T follicular helper cell (primary cell): ENCODE measurements around the gene IGF2BP2.
"Not testable (repeated sequence)": the region's sequence is repeated elsewhere in the genome, so short reads cannot be mapped to it uniquely, and the experiment has no call there.

ENCODE experiments used
- DNase-seq: peaks from one replicate; pipeline ENCODE4 v3.0.0-alpha.2; 2020; ENCODE audit warnings: low read depth
- total RNA-seq, 2 experiments: gene quantifications; one replicate each; lab custom pipeline; 2026; lab: John Stamatoyannopoulos, UW

The IGF2BP2 gene
- total RNA-seq, result 0.09 to 0.48 reads per million in 2 experiments

DNA sequence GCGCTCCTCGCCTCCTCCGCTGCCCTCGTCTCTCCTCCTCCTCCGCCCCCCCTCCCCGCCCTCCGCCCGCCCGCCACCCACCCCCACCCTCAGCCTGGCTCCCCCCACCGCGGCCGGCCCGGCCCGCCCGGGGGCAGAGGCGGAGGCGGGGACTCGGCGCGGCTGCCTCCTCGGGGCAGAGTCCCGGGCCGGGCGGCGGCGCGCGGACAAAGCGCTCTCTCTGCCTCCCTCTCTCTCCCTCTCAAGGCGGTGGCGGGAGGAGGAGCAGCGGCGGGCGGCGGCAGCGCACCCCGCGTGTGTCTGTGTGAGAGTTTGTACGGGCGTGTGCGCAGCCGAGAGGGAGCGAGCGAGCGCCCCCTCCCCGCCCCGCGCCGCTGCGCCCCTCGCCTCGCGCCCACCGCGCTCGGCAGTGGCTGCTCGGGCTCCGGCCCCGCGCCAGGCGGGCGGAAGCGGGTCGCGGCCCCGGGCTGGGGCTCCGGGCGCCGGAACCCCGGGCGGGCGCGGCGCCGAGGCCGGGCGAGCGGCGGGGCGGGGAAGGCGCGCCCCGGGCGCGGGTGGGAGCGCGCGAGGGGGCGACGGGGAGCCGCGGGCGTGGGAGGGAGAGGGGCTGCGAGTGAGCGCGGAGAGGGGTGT is at the start of gene IGF2BP2:
IGF2BP2 (minus strand) TSS at position 37 of the 633 bp plus-strand sequence. CDS start 82 bp downstream, outside the sequence.
- no peak for DNase-seq

DNA sequence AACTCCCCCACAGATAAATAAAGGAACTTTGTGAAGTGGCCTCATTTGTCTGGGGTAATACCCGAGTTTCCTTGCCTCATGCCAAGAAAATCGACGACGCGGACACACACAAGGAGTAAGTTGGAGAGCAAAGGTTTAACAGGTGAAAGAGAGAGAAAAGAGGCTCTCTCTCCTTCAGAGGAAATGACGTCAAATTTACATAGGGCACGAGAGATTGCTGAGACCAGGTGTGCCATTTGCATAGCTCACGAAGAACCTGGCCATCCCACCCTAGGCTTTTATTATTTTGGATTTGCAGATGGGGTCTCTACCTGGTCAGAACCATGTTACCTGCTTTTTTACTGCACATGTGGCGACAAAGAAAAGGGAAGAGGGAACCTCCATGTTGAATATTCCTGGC is 49.3 kb upstream of the IGF2BP2 start:
- no peak for DNase-seq

- DNase-seq, result no peak
Observed at GRCh38 chr3:185867650-185868049, 42.8 kb upstream of the IGF2BP2 start.

- no peak for DNase-seq
Observed at GRCh38 chr3:185866995-185867394, 42.2 kb upstream of the IGF2BP2 start.

- no peak for DNase-seq
Observed at GRCh38 chr3:185866555-185866954, 41.7 kb upstream of the IGF2BP2 start.

GRCh38 chr3:185865247-185865646 is 40.4 kb upstream of the IGF2BP2 start:
- DNase-seq, result no peak

- DNase-seq, result no peak
Observed at GRCh38 chr3:185864767-185865166, 39.9 kb upstream of the IGF2BP2 start.

- no peak for DNase-seq
Observed at GRCh38 chr3:185862920-185863319, 38.1 kb upstream of the IGF2BP2 start.

GRCh38 chr3:185859294-185859972 is 34.6 kb upstream of the IGF2BP2 start:
- no peak for DNase-seq

- no peak for DNase-seq
Observed at GRCh38 chr3:185858502-185859225, 33.8 kb upstream of the IGF2BP2 start.

DNA sequence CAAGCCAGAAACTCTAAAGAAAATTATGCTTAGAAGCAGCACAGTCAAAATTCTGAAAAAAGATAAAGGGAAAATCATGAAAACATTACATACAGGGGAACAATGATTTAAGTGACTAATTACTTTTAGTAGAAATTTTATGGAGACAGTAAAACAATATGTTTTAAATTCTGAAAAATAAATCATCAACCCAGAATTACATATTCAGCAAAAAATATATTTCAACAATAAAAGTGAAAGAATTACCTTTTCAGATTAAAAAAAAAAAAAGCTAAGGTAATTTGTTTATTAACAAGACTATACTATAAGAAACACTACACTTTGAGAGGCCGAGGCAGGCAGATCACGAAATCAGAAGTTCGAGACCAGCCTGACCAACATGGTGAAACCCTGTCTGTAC is 32.4 kb upstream of the IGF2BP2 start:
- DNase-seq, result no peak

DNA sequence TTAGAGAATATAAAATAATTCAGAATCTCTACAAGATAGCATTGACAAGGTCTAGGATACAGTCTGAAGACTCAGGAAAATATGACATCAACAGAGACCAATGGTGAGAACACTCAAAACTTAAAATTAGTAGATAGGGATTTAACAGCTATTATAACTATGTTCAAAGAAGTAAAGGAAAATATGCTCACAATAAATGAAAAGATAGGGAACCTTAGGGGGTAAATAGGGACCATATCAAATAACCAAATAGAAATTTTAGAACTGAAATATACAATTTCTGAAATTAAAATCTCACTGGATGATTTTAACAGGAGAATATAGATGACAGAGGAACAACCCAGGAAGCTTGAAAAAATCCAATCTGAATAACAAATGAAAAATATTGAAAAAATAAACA is 31.8 kb upstream of the IGF2BP2 start:
- no peak for DNase-seq

DNA sequence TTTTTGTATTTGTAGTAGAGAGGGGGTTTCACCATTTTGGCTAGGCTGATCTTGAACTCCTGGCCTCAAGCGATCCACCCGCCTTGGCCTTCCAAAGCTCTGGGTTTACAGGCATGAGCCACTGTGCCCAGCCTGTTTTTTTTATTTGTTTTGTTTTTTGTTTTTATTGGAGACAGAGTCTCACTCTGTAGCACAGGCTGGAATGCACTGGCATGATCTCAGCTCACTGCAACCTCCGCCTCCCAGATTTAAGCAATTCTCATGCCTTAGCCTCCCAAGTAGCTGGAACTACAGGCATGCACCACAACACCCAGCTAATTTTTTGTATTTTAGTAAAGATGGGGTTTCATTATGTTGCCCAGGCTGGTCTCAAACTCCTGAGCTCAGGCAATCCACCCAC is 28.9 kb upstream of the IGF2BP2 start:
- DNase-seq, result not testable (repeated sequence)

GRCh38 chr3:185852635-185853034 is 27.8 kb upstream of the IGF2BP2 start:
- DNase-seq, result no peak

DNA sequence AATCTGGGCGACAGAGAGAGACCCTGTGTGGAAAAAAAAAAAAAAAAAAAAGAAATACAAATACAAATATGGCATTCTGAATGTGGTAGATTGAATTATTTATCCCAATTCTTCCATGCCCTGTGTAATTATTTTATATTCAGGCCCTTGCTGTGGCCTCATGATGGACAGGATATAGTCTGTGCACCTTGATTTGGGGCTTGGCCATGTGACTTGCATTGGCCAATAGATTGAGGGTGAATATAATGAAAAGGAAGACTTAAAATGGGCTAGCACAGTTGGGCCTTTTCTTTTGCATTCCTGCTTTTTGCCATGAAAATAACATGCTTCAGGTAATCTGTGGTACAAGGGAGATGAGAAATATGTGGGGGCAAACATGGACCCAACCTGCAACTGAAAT is 27.1 kb upstream of the IGF2BP2 start:
- DNase-seq, result no peak

- DNase-seq, result no peak
Observed at GRCh38 chr3:185851046-185851445, 26.2 kb upstream of the IGF2BP2 start.

GRCh38 chr3:185847506-185847905 is 22.7 kb upstream of the IGF2BP2 start:
- DNase-seq, result no peak

- no peak for DNase-seq
Observed at GRCh38 chr3:185846037-185846436, 21.2 kb upstream of the IGF2BP2 start.

- DNase-seq, result no peak
Observed at GRCh38 chr3:185844051-185844450, 19.2 kb upstream of the IGF2BP2 start.

GRCh38 chr3:185843635-185844034 is 18.8 kb upstream of the IGF2BP2 start:
- DNase-seq, result no peak

- no peak for DNase-seq
Observed at GRCh38 chr3:185843126-185843525, 18.3 kb upstream of the IGF2BP2 start.

- DNase-seq, result no peak
Observed at GRCh38 chr3:185842241-185842640, 17.4 kb upstream of the IGF2BP2 start.

- not testable (repeated sequence) for DNase-seq
Observed at GRCh38 chr3:185838417-185838989, 13.7 kb upstream of the IGF2BP2 start.
